Measurements from ENCODE around the gene ARMC8. TPM values are rescaled to one million over a fixed set of nuclear protein-coding genes. Genes with fewer than 3 reads are reported as not detected.

ARMC8 gene
- total RNA-seq, 1 experiment from 2014 or later, result 63.6 TPM

GRCh38 chr3:138336454-138336999, 149.4 kb downstream of the ARMC8 start:
- H3K79me1 ChIP-seq (ENCODE audit: insufficient read depth, low read depth, low read length, poor library complexity, severe bottlenecking), result no peaks in the 10 kb centered on the region
- no peak overlapping the region for H2BK20ac ChIP-seq (ENCODE audit: low read depth, low read length, poor library complexity, severe bottlenecking)
- no peak for DNase-seq
- no peaks in the 10 kb centered on the region for H3K27me3 ChIP-seq (ENCODE audit: insufficient read depth, low read length)
- no peaks in the 10 kb centered on the region for H3K36me3 Mint-ChIP-seq (ENCODE audit: insufficient read depth in 1 of 3, low read depth in 3 of 3)
- H3K9me3 Mint-ChIP-seq, result no peaks in the 10 kb centered on the region
- no peak overlapping the region for H3K18ac ChIP-seq (ENCODE audit: insufficient read length, low read depth, low read length)
- no peak overlapping the region for H3K23ac ChIP-seq (ENCODE audit: insufficient read length, low read depth, low read length)
- H3K9me3 ChIP-seq (ENCODE audit: control insufficient read depth, low read depth, low read length), result no peaks in the 10 kb centered on the region
- no peak overlapping the region for H3K9ac ChIP-seq (ENCODE audit: extremely low read depth, insufficient read length, low read length)
- WGBS (ENCODE audit: extremely low coverage, insufficient read length, low lambda C conversion rate), result no CpG with 5 or more reads among the region's 4 CpGs
- no peak overlapping the region for H3K4me2 ChIP-seq (ENCODE audit: insufficient read depth, insufficient read length, low read length)
- no peaks in the 10 kb centered on the region for H3K79me2 ChIP-seq (ENCODE audit: insufficient read depth, low read length)
- H3K14ac ChIP-seq (ENCODE audit: insufficient read depth, low read length), result no peak overlapping the region
- no peak overlapping the region for H2BK120ac ChIP-seq (ENCODE audit: low read depth, low read length, poor library complexity, severe bottlenecking)
- H3K4me3 Mint-ChIP-seq, result no peak overlapping the region
- H3K27me3 Mint-ChIP-seq (ENCODE audit: low read depth), result no peaks in the 10 kb centered on the region; the same call in 1 of the 2 replicates
- H4K91ac ChIP-seq (ENCODE audit: insufficient read length, low read depth, low read length), result no peak overlapping the region
- no peak overlapping the region for H2BK12ac ChIP-seq (ENCODE audit: insufficient read length, low read depth, low read length)
- H2BK5ac ChIP-seq (ENCODE audit: insufficient read length, low read length), result no peak overlapping the region
- no peak overlapping the region for H2AK5ac ChIP-seq (ENCODE audit: insufficient read length, low read length)
- H3K4ac ChIP-seq (ENCODE audit: low read depth, low read length), result no peak overlapping the region
- no peak overlapping the region for H4K5ac ChIP-seq (ENCODE audit: insufficient read length, low read depth, low read length)
- no peak overlapping the region for H4K8ac ChIP-seq (replicated peaks; ENCODE audit: insufficient read length, low read depth, low read length)
- peaks cover 13% of the 10 kb centered on the region; the same call in 1 of the 2 replicates for H3K4me1 ChIP-seq (ENCODE audit: insufficient read depth, low read length)
- H3K27ac Mint-ChIP-seq, result peak overlapping the region in 2 of 3 experiments; percentile 61 to 63; a peak in 3 of 7 replicates
- no peaks in the 10 kb centered on the region for H4K20me1 ChIP-seq (ENCODE audit: control insufficient read depth, insufficient read depth, insufficient read length)
- no peak for TF ChIP-seq CTCF (conservative IDR thresholded peaks at IDR 0.05)
- H2AFZ ChIP-seq (ENCODE audit: low read length), result no peak overlapping the region
- H3K4me1 Mint-ChIP-seq, result peaks cover 31 to 35% of the 10 kb centered on the region in 2 experiments
- no peak overlapping the region for H3T11ph ChIP-seq (ENCODE audit: low read length)
- H3K23me2 ChIP-seq (ENCODE audit: insufficient read length, low read depth, low read length, poor library complexity, severe bottlenecking), result no peaks in the 10 kb centered on the region
- H3K27ac ChIP-seq (ENCODE audit: insufficient read length, low read depth, low read length), result no peak overlapping the region
- H3K56ac ChIP-seq (ENCODE audit: insufficient read length, low read depth, low read length), result no peak overlapping the region
- no peak overlapping the region for H2BK15ac ChIP-seq (ENCODE audit: low read depth, low read length)

Measured in H9 (cell line).